NCI-H82 treated with DMSO at 0.1 percent for 48 hours (cell line): ENCODE results near the gene MAN2B1.
"Not testable (repeated sequence)": the region's sequence is repeated elsewhere in the genome, so short reads cannot be mapped to it uniquely, and the experiment has no call there.

Source experiments
- DNase-seq: peaks from one replicate; lab custom pipeline; 2025; ENCODE audit not compliant: unreplicated experiment; lab: John Stamatoyannopoulos, UW

Gene MAN2B1

DNA sequence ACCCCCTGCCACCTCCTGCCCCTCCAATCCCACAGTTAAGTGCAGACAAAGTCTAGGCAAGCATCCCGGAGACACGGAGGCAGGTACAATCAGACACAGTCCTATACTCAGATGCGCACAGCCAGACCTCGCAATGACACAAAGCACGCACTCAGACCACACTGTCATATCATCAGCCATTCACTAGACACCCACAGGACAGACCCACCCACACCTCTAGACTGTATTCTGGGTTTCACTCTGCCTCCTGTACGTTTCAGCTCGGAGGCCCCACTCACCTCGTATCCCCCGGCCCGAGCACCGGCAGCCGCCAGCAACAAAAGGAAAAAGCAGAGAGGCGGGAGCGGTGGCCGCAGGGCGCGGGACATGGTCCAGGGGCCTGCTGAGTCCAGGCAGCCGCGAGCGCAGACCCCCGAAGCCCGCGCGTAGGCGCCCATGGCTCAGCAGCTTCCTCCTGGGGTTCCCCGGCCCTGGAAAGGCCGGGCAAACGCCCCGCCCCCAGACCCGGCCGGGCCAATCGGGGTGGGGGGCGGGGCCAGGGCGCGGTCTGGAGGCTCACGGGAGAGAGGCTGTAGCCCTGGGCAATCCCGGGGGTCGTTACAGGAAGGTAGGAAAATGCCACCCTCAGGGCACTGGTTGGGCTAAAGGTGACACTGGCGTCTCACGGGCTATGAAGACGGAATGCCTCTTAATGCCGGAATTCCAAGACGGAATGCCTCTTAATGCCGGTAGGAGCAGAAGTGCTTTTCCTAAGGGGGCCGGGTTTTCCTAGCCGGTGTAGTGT is at the start of gene MAN2B1, which contains the start of gene WDR83:
MAN2B1 (minus strand) TSS at position 478 of the 784 bp plus-strand sequence; CDS start at position 437, 41 bp downstream.
WDR83 (plus strand) TSS at position 543 of the 784 bp plus-strand sequence. CDS start 2,984 bp downstream, outside the sequence.
- peak; percentile 71 for DNase-seq

GRCh38 chr19:12715929-12716328 is 49.4 kb upstream of the MAN2B1 start:
- DNase-seq = no peak

DNA sequence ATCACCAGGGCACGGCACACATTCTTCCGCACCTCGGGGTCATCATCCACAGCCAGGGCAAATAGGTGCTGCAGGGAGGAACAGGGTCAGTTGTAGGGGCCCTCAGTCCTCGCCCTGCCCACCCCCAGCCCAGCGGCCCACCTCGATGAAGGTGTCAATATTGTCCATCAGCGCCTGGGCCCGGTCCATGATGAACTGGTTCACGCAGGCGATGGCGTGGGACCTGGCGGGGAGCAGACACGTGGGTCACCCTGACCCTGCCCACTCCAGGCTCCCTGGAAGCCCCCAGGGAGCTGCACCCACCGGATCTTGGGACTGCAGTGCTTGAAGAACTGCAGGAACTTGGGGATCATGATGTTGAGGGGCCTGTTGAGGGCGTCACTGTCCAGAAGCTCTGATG is 48.6 kb upstream of the MAN2B1 start:
- no peak for DNase-seq

DNA sequence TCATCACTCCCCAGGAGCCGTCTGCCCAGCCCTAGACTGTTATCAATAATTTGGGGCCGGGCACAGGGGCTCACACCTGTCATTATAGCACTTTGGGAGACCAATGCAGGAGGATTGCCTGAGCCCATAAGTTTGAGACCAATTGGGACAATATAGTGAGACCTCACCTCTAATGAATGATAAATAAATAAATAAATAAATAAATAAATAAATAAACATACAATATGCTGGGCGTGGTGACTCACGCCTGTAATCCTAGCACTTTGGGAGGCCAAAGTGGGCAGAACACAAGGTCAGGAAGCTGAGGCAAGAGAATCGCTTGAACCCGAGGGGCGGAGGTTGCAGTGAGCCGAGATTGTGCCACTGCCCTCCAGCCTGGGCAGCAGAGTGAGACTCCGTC is 46.8 kb upstream of the MAN2B1 start:
- DNase-seq = not testable (repeated sequence)

- not testable (repeated sequence) for DNase-seq
These were observed 45.5 kb upstream of the MAN2B1 start for GRCh38 chr19:12712077-12712476.

GRCh38 chr19:12711187-12711586 is 44.6 kb upstream of the MAN2B1 start:
- DNase-seq = no peak

GRCh38 chr19:12708641-12709040 is 42.1 kb upstream of the MAN2B1 start:
- no peak for DNase-seq

- DNase-seq = no peak
These were observed 39.8 kb upstream of the MAN2B1 start for GRCh38 chr19:12706332-12706718.

DNA sequence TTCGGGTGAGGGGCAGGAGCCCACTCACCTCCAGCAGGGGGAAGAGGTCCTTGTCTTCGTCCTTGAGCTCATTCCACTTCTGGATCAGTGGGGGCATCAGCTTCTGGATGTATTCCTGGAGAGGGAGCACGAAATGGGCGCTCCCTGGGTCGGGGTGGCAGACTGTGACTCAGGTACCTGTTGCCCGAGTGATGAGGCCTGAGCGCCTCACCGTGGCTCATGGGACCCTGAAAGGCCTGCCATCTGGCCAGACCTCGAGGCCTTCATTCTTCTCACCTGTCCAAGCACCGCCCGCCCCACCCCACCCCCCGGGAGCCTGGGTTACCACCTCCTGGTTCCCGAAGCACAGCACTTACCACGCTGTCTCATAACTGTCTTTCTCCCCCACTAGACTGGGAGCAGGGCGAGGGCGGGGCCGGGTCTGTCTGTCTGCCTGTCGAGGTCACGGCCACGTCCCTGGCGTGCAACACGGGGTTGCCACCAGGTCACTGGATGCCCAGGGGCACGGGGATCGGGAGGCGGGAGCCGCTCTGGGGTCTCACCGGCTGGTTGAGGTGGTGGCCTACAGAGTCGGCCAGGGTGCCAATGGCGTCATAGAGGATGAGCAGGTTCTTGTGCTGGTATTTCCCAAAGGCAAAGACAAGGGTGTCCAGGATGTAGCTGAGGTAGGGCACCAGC is 39.3 kb upstream of the MAN2B1 start:
- no peak for DNase-seq

- no peak for DNase-seq
These were observed 38.6 kb upstream of the MAN2B1 start for GRCh38 chr19:12705169-12705568.

DNA sequence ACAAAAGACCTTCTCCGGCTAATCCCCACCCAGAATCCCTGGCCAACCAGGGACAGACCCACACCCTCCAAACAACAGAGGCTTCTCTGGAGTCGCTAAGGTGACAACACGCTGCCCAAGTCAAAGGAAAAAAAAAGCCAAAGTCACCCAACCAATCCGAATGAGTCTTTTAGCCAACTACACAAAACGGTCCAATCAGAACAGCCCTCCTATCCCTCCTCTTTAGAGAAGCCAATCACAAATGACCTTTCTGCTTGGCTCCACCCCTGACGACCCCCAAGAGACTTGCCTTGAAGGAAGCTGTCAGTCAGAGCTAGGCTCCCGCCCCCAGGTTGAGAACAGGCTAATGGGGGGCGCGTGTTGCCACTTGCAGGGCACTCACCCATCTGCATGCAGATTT is 36.5 kb upstream of the MAN2B1 start:
- DNase-seq = peak; percentile 90

DNA sequence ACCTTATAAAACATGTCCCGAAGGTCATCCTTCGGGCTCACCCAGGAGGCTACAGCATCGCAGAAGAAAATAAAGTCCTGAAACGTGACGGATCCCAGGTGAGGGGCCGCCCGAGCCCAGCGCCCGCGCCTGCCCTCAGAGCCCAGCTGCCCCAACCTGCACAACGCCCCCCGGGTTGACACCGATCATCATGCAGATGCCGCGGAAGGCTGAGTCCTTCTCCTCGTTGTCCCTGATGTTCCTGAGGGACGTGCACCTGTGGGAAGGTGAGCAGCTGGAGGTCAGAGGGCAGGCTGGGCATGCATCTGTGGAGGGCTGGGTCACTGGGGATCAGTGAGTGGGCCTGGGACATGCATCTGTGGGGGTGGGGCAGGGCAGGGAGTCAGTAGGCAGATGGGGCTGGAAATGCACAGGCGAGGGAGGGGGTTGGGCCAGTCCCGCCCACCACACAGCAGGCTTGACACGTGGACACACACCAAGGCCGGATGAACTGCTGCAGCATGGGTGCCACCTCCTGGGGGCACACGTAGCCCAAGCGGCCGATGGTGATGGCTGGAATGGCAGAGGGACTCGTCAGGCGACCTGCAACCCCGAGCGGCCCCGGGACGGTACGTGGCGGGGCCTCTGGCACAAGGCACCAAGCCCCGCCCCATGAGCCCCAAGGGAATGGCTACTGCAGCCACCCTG is 35.2 kb upstream of the MAN2B1 start:
- DNase-seq = no peak

GRCh38 chr19:12698138-12698537 is 31.6 kb upstream of the MAN2B1 start:
- DNase-seq = no peak

GRCh38 chr19:12697425-12697824 is 30.9 kb upstream of the MAN2B1 start:
- not testable (repeated sequence) for DNase-seq

DNA sequence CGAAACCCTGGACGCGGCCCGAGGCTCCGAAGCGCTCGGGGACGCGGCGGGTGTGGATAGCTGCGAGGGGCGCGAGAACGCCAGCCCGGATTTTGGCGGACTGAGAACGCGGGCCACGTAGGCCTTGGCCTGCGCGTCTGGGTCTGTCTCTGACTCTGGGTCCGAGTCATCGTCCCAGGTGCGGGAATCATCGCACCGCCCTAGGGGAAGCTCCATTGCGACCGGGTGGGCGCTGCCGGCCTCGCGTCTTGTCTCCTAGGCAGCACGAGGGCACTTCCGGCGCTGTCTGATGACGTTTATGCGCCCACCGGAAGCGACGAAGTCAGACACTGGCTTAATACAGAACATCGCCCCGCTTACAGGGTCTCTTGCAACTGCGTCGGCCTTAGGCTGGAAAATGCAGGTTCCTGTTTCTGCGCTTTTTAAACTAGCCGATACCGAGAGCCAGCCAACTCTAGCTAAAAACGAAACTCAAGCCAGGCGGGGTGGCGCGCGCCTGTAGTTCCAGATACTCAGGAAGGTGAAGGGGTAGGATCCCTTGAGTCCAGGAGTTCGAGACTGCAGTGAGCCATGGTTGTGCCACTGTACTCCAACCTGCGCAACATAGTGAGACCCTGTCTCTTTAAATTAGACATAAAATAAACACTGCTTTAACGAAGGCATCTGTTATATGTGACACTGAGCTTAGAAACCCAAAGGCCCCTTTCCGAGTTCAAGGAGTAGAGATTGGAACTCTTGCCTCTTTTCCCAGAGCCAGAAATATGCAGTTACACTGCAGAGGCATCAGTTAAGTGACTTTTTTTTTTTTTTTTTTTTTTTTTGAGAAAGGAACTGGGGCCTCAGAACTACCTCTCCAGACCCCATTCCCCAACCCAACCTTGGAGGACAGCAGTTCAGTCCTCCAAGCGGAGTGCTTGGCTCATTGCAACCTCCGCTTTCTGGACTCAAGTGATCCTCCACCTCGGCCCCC is 30.1 kb upstream of the MAN2B1 start, which contains the start of gene FBXW9:
FBXW9 (minus strand) TSS at position 266 of the 970 bp plus-strand sequence; CDS start at position 216, 50 bp downstream.
- peak; percentile 85 for DNase-seq

GRCh38 chr19:12695997-12696365 is 29.4 kb upstream of the MAN2B1 start:
- DNase-seq = no peak

- no peak for DNase-seq
These were observed 29.0 kb upstream of the MAN2B1 start for GRCh38 chr19:12695514-12695913.

- DNase-seq = no peak
These were observed 28.6 kb upstream of the MAN2B1 start for GRCh38 chr19:12695096-12695495.

- no peak for DNase-seq
These were observed 28.1 kb upstream of the MAN2B1 start for GRCh38 chr19:12694641-12695040.

- DNase-seq = no peak
These were observed 26.4 kb upstream of the MAN2B1 start for GRCh38 chr19:12692960-12693359.
